Measurements from ENCODE around the gene GCDH.
"Not testable (repeated sequence)": the region's sequence is repeated elsewhere in the genome, so short reads cannot be mapped to it uniquely, and the experiment has no call there.

GCDH gene

GRCh38 chr19:12899891-12900518, 9.0 kb downstream of the GCDH start:
- no peak for DNase-seq (ENCODE audit: low read depth in 1 of 2, low spot score in 1 of 2)

GRCh38 chr19:12907166-12907565, 16.2 kb downstream of the GCDH start:
- no peak for DNase-seq (ENCODE audit: low read depth in 1 of 2, low spot score in 1 of 2)

GRCh38 chr19:12912571-12912970, 21.6 kb downstream of the GCDH start:
- DNase-seq (ENCODE audit: low read depth in 1 of 2, low spot score in 1 of 2): no peak

GRCh38 chr19:12913011-12913561, 22.1 kb downstream of the GCDH start:
- DNase-seq (ENCODE audit: low read depth in 1 of 2, low spot score in 1 of 2): no peak

GRCh38 chr19:12913851-12914690, 23.1 kb downstream of the GCDH start:
- peak in 1 of 2 donors; percentile 29 for DNase-seq (ENCODE audit: low read depth in 1 of 2, low spot score in 1 of 2)

- DNase-seq (ENCODE audit: low read depth in 1 of 2, low spot score in 1 of 2): not testable (repeated sequence)
Observed at GRCh38 chr19:12915860-12916259, 24.9 kb downstream of the GCDH start.

GRCh38 chr19:12918253-12918652, 27.3 kb downstream of the GCDH start:
- DNase-seq (ENCODE audit: low read depth in 1 of 2, low spot score in 1 of 2): no peak

GRCh38 chr19:12921047-12921446, 30.1 kb downstream of the GCDH start:
- no peak for DNase-seq (ENCODE audit: low read depth in 1 of 2, low spot score in 1 of 2)

- DNase-seq (ENCODE audit: low read depth in 1 of 2, low spot score in 1 of 2): no peak
Observed at GRCh38 chr19:12922959-12923358, 32.0 kb downstream of the GCDH start.

GRCh38 chr19:12924621-12925310, 33.8 kb downstream of the GCDH start:
- no peak for DNase-seq (ENCODE audit: low read depth in 1 of 2, low spot score in 1 of 2)

- DNase-seq (ENCODE audit: low read depth in 1 of 2, low spot score in 1 of 2): no peak
Observed at GRCh38 chr19:12930002-12930645, 39.2 kb downstream of the GCDH start.

GRCh38 chr19:12932392-12933286, 41.7 kb downstream of the GCDH start:
- DNase-seq (ENCODE audit: low read depth in 1 of 2, low spot score in 1 of 2): no peak

- DNase-seq (ENCODE audit: low read depth in 1 of 2, low spot score in 1 of 2): peak; percentile 74 to 83
Observed at GRCh38 chr19:12933287-12934072, 42.5 kb downstream of the GCDH start, which contains the start of gene FARSA. FARSA (minus strand) TSS chr19:12933711; CDS start chr19:12933696, 15 bp downstream.

- DNase-seq (ENCODE audit: low read depth in 1 of 2, low spot score in 1 of 2): no peak
Observed at GRCh38 chr19:12935071-12935470, 44.1 kb downstream of the GCDH start.

GRCh38 chr19:12936582-12936981, 45.6 kb downstream of the GCDH start:
- no peak for DNase-seq (ENCODE audit: low read depth in 1 of 2, low spot score in 1 of 2)

GRCh38 chr19:12937093-12937926, 46.4 kb downstream of the GCDH start:
- DNase-seq (ENCODE audit: low read depth in 1 of 2, low spot score in 1 of 2): no peak

- DNase-seq (ENCODE audit: low read depth in 1 of 2, low spot score in 1 of 2): peak; percentile 98
Observed at GRCh38 chr19:12937927-12938778, 47.2 kb downstream of the GCDH start, which contains the start of gene CALR. CALR (plus strand) TSS chr19:12938609; CDS start chr19:12938680, 71 bp downstream.
